ENCODE results near the gene HSF5.

HSF5 gene

GRCh38 chr17:58402679-58403078, 85.5 kb downstream of the HSF5 start:
- DNase-seq (no peak), ATAC-seq (ENCODE audit: insufficient read depth, low read depth) (no peak)
- TF ChIP-seq EZH2 (IDR thresholded peaks at IDR 0.05; ENCODE audit: borderline replicate concordance, low read depth, low read length, severe bottlenecking) (no peak), CTCF (IDR thresholded peaks at IDR 0.05; ENCODE audit: borderline replicate concordance, extremely low read depth, low read length, poor library complexity, severe bottlenecking) (no peak)
- no peak overlapping the region for H3K27ac ChIP-seq (ENCODE audit: low read length)
- no peak overlapping the region for H3K9ac ChIP-seq (ENCODE audit: low read depth, low read length)
- peaks cover 7% of the 10 kb centered on the region; the same call in 1 of the 2 replicates for H3K4me1 ChIP-seq (ENCODE audit: insufficient read depth, low read length)
- no peaks in the 10 kb centered on the region for H3K79me2 ChIP-seq (ENCODE audit: insufficient read depth, low read length)
- H3K4me2 ChIP-seq (ENCODE audit: insufficient read depth, low read length) = no peak overlapping the region
- no peaks in the 10 kb centered on the region for H3K36me3 ChIP-seq (ENCODE audit: insufficient read depth, low read length)
- peaks cover 24% of the 10 kb centered on the region for H3K27me3 ChIP-seq (ENCODE audit: insufficient read depth, low read length, poor library complexity)
- H3K9me3 ChIP-seq (ENCODE audit: insufficient read depth, low read length, severe bottlenecking) = no peaks in the 10 kb centered on the region
- H4K20me1 ChIP-seq (ENCODE audit: insufficient read depth, low read length) = no peaks in the 10 kb centered on the region
- no peak overlapping the region for H3K4me3 ChIP-seq (ENCODE audit: low read depth in 1 of 2, low read length in 2 of 2)
- no peak overlapping the region for H2AFZ ChIP-seq (ENCODE audit: low read depth, low read length)

- peaks cover 24% of the 10 kb centered on the region for H3K27me3 ChIP-seq (ENCODE audit: insufficient read depth, low read length, poor library complexity)
- TF ChIP-seq EZH2 (IDR thresholded peaks at IDR 0.05; ENCODE audit: borderline replicate concordance, low read depth, low read length, severe bottlenecking) (no peak), CTCF (IDR thresholded peaks at IDR 0.05; ENCODE audit: borderline replicate concordance, extremely low read depth, low read length, poor library complexity, severe bottlenecking) (no peak)
- H2AFZ ChIP-seq (ENCODE audit: low read depth, low read length) = no peak overlapping the region
- no peak overlapping the region for H3K9ac ChIP-seq (ENCODE audit: low read depth, low read length)
- no peaks in the 10 kb centered on the region for H4K20me1 ChIP-seq (ENCODE audit: insufficient read depth, low read length)
- no peaks in the 10 kb centered on the region for H3K79me2 ChIP-seq (ENCODE audit: insufficient read depth, low read length)
- ATAC-seq (ENCODE audit: insufficient read depth, low read depth) (peak; percentile 91), DNase-seq (peak; percentile 38)
- H3K4me2 ChIP-seq (ENCODE audit: insufficient read depth, low read length) = no peak overlapping the region
- no peaks in the 10 kb centered on the region for H3K36me3 ChIP-seq (ENCODE audit: insufficient read depth, low read length)
- H3K9me3 ChIP-seq (ENCODE audit: insufficient read depth, low read length, severe bottlenecking) = no peaks in the 10 kb centered on the region
- no peak overlapping the region for H3K27ac ChIP-seq (ENCODE audit: low read length)
- H3K4me3 ChIP-seq (ENCODE audit: low read depth in 1 of 2, low read length in 2 of 2) = no peak overlapping the region
- H3K4me1 ChIP-seq (ENCODE audit: insufficient read depth, low read length) = peaks cover 7% of the 10 kb centered on the region; the same call in 1 of the 2 replicates
These were observed 86.2 kb downstream of the HSF5 start for GRCh38 chr17:58402047-58402446.

GRCh38 chr17:58401287-58401686, 86.9 kb downstream of the HSF5 start:
- Histone ChIP-seq H3K79me2 (ENCODE audit: insufficient read depth, low read length) (no peaks in the 10 kb centered on the region), H3K27ac (ENCODE audit: low read length) (no peak overlapping the region), H3K27me3 (ENCODE audit: insufficient read depth, low read length, poor library complexity) (peaks cover 24% of the 10 kb centered on the region), H4K20me1 (ENCODE audit: insufficient read depth, low read length) (no peaks in the 10 kb centered on the region), H3K9me3 (ENCODE audit: insufficient read depth, low read length, severe bottlenecking) (no peaks in the 10 kb centered on the region), H3K9ac (ENCODE audit: low read depth, low read length) (no peak overlapping the region), H3K4me3 (ENCODE audit: low read depth in 1 of 2, low read length in 2 of 2) (no peak overlapping the region), H3K4me1 (ENCODE audit: insufficient read depth, low read length) (peaks cover 7% of the 10 kb centered on the region; the same call in 1 of the 2 replicates), H3K4me2 (ENCODE audit: insufficient read depth, low read length) (no peak overlapping the region), H2AFZ (ENCODE audit: low read depth, low read length) (no peak overlapping the region), H3K36me3 (ENCODE audit: insufficient read depth, low read length) (no peaks in the 10 kb centered on the region)
- ATAC-seq (ENCODE audit: insufficient read depth, low read depth) = no peak
- TF ChIP-seq CTCF (IDR thresholded peaks at IDR 0.05; ENCODE audit: borderline replicate concordance, extremely low read depth, low read length, poor library complexity, severe bottlenecking) (no peak), EZH2 (IDR thresholded peaks at IDR 0.05; ENCODE audit: borderline replicate concordance, low read depth, low read length, severe bottlenecking) (no peak)
- DNase-seq = no peak

GRCh38 chr17:58400826-58401225, 87.4 kb downstream of the HSF5 start:
- no peak overlapping the region for H3K27ac ChIP-seq (ENCODE audit: low read length)
- no peak overlapping the region for H3K4me3 ChIP-seq (ENCODE audit: low read depth in 1 of 2, low read length in 2 of 2)

More at GRCh38 chr17:58400826-58401225, 87.4 kb downstream of the HSF5 start:
- no peaks in the 10 kb centered on the region for H3K36me3 ChIP-seq (ENCODE audit: insufficient read depth, low read length)
- no peak for ATAC-seq (ENCODE audit: insufficient read depth, low read depth)
- H3K79me2 ChIP-seq (ENCODE audit: insufficient read depth, low read length) = no peaks in the 10 kb centered on the region
- TF ChIP-seq EZH2 (IDR thresholded peaks at IDR 0.05; ENCODE audit: borderline replicate concordance, low read depth, low read length, severe bottlenecking) (no peak), CTCF (IDR thresholded peaks at IDR 0.05; ENCODE audit: borderline replicate concordance, extremely low read depth, low read length, poor library complexity, severe bottlenecking) (no peak)
- peaks cover 27% of the 10 kb centered on the region for H3K27me3 ChIP-seq (ENCODE audit: insufficient read depth, low read length, poor library complexity)
- H3K4me1 ChIP-seq (ENCODE audit: insufficient read depth, low read length) = peaks cover 7% of the 10 kb centered on the region; the same call in 1 of the 2 replicates
- H3K9me3 ChIP-seq (ENCODE audit: insufficient read depth, low read length, severe bottlenecking) = no peaks in the 10 kb centered on the region
- no peak overlapping the region for H3K9ac ChIP-seq (ENCODE audit: low read depth, low read length)
- no peak overlapping the region for H2AFZ ChIP-seq (ENCODE audit: low read depth, low read length)
- no peak for DNase-seq
- H4K20me1 ChIP-seq (ENCODE audit: insufficient read depth, low read length) = no peaks in the 10 kb centered on the region
- no peak overlapping the region for H3K4me2 ChIP-seq (ENCODE audit: insufficient read depth, low read length)

Measured in DND-41 (cell line).